ENCODE data around the gene DNAJB6.

Gene DNAJB6

GRCh38 chr7:157371296-157371695 is 34.5 kb downstream of the DNAJB6 start:
- DNase-seq: no peak

DNA sequence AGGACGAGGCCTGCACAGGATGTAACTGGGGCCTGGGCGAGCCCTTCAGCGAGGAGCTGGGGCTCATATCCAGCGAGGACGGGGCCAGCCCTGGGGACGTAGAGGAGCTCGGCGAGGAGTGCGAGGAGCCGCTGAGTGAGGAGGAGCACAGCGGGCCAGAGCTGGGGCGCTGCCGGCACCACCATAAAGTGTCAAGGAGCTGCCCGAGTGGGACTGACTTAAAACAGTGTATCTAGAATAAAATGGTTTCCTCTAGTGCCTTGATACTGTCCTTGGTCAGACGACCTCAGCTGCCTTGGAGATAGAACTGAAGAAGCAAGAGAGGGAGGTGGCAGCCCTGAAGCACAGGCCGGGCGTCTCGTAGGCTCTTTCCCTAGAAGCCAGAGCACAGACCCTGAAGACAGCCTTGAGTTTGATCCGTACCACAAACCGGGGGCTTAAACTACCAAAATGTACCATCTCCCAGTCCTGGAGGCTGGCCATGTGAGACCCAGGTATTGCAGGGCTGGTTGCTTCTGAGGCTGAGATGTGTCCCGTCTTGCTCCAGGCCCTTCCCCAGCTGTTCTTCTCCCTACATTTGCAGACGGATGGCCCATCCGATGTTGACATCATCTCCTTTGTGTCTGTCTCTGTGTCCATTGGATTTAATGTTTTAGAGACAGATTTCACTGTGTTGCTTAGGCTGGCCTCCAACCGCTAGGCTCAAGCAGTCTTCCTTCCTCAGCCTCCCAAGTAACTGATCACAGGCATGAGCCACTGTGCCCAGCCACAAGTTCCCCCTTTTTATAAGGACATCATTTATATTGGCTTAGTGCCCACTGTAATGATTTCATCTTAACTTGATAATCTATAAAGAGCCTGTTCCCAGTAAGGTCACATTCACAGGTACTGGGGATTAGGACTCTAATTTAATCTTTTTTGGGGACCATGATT is 35.8 kb downstream of the DNAJB6 start:
- DNase-seq: no peak

DNA sequence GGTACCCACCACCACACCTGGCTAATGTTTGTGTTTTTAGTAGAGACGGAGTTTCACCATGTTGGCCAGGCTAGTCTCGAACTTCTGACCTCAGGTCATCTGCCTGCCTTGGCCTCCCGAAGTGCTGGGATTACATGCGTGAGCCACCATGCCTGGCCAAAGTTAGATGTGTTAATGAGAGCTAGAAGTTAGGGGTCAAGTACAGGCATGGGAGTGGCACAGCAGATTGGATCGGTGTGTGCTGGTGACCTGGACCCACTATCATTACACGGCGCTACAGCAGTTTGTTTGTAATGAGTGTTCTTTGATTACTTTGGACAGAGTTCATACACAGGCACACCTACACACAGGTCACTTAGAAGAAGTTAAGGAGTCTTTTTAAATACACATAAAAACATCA is 36.7 kb downstream of the DNAJB6 start:
- DNase-seq: no peak

DNA sequence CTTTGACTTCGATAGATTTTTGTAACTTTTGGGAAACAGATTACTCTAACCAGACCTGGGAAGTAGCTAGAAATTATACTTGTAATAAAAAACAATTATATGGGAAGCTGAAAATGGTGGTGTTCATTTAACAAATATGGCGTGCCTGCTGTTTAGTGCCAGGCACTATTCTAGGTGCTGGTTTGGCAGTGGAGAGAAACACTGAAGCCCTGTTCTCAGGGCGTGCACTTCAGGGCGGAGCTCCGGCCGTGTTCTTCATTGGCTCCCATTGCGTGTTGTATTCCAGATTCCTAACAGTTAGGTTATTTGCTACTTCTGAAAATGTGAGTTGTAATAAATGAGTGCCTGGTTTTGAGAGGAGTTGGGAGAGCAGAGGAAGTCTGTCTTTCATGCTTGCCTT is 38.6 kb downstream of the DNAJB6 start:
- DNase-seq: no peak

GRCh38 chr7:157377436-157378124 is 40.8 kb downstream of the DNAJB6 start:
- no peak for DNase-seq

GRCh38 chr7:157378390-157378789 is 41.6 kb downstream of the DNAJB6 start:
- DNase-seq: no peak

- no peak for DNase-seq
These were observed 42.7 kb downstream of the DNAJB6 start for GRCh38 chr7:157379493-157379892.

- no peak for DNase-seq
These were observed 43.6 kb downstream of the DNAJB6 start for GRCh38 chr7:157380416-157380815.

DNA sequence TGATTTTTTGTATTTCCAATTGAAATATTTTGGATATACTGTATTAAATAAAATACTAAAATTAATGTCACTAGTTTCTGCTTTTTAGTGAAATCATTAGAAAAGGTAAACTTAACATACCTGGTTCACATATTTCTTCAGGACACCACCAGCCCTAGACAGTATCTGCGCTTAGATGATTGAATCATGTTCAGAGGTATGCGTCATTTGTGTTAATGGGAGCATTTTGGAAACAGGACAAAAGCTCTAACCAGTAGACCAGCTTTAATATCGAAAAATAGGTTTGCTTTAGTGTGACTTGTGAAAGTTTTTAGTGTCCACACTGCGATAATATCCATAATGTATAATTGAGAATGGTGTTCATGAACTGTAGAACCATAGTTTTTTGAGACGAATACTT is 47.1 kb downstream of the DNAJB6 start:
- no peak for DNase-seq

DNA sequence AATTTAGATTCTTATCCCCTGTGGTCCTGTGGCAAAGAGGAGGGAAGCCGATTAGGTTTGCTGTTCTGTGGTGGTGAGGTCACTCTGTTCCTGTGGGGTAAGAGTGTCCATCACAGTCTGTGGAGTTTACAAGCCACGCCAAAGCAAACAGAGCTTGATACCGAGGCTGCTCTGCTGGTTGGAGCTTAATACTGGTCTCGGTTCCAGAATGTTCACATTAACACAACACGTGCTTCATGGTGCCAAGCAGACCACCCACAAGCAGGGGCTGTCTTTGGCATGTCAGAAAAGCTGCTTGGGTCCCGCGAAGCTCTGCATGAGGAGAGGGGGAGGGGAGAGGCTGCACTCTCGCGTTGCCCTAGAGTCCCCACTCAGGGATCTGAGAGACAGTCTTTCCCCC is 47.5 kb downstream of the DNAJB6 start:
- no peak for DNase-seq

DNA sequence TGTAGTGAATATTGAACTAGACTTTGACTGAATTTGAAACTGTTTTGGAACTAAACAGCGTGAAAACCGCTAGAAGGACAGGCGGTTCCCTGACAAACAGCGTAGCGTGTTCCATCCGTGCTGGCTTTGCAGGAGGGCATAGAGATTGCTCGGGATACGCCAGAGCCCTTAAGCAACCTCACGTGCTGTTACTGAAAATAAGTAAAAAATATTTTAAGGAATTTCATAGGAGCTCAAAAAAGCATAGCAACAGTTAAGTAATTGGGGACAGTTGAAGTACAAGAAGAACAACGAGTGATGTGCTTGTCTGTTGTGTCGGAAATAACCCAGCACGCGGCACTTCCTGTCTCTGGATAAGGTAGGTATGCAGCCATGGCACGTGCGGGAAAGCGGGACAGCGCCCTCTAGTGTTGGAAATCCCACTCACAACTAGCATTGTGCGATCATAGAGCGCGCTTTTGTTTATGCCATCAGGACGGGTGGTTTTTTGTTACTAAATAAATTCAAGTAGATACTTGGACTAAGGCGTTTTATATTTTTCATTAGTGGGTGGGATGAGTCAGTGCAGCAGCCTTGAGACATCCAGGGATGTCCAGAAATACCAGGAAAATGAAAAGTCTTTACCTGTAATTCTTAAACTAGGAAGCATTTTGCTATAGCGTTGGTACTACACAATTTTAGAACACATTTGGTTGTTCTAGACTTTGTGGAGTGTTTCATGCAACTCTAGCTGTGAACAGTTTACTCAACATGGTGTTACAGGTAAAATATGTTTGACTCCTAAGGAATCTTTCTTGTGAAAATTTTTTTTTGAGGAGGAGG is 50.4 kb downstream of the DNAJB6 start:
- peak; percentile 91 for DNase-seq

GRCh38 chr7:157388301-157388700 is 51.5 kb downstream of the DNAJB6 start:
- DNase-seq: no peak

GRCh38 chr7:157389951-157390730 is 53.3 kb downstream of the DNAJB6 start:
- no peak for DNase-seq

- DNase-seq: no peak
These were observed 54.4 kb downstream of the DNAJB6 start for GRCh38 chr7:157391036-157391710.

GRCh38 chr7:157392256-157393037 is 55.6 kb downstream of the DNAJB6 start:
- DNase-seq: no peak

- no peak for DNase-seq
These were observed 57.7 kb downstream of the DNAJB6 start for GRCh38 chr7:157394246-157395191.

DNA sequence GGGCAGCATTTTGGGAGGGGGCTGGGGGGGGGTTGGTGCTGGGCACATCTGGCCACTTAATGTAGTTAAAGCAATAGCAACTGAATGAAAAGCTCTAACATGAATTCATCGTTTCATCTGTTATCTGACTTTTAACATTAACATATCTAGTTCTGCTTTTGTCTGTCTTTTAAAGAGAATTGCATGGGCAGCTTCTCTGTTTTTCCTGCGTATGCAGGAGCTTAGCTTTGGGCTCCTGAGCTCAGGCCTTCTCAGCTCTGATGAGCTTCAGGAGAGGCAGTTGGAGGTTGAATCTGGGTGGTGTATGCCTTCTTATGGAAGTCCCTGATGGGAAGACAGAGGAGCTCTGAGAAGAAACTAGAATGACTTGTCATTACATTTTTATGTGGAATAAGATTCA is 58.4 kb downstream of the DNAJB6 start:
- no peak for DNase-seq

DNA sequence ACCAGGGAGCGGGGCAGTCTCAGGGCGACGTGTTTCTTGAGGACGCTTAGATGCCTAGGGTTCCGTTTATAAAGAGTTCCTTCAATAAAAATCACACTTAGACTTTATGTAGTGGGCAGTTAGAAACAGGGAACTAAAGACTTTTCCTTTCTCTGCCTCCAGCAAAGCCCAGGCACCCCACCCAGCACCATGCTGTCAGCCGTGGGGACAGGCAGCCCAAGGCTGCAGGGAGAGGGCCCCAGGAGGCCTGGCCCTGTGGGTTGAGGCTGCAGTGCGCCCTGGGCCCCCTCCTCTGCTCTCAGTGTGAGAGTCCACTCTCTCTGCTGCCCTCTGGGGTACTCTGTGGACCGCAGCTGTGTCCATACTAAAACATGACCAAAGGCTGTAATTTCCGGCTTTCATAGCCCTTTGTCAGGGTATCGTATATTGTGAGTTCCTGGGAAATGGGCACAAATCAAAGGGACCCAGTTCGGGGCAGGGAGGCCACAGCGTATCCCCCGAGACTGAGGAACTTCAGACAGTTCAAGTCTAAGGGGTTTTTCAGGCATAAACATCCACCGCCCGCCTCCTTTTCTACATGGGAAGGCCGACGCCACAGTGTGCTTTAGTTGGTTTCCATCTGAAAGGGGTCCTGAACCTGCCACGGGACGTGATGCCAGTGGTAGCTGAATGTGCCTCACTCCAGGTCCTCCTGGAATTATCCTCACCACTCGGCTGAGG is 59.7 kb downstream of the DNAJB6 start:
- no peak for DNase-seq

DNA sequence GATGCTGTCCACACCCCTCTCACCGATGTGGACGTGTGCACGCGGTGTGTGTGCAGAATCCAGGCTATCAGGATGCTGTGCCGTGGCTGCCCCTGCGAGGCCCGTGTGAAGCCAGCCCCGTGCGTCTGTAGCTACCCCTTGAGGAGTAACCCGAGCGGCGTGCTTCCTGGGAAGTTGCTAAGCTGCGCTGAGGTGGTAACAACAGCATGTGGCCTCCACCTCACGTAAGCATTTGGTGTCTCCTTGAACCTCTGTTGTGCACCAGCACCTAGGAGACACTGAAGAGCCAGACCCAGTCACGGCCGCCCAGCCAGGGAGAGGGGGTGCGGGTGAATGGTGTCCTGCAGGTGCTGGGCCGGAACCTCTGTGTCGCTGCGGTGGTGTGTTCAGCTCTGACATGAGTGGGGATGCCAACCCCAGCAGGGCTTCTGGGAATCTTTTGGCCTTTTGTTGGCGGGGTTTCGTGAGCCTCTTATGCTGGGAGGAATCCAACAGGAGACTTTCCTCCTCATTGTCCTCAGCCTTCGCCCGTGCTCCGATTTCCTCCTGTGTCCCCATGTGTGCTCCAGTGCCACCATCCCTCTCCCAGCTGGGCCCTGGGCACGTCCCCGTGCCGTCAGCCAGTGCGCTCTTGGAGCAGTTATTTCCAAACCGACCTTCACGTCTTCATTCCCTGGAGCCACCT is 60.4 kb downstream of the DNAJB6 start:
- DNase-seq: no peak
